Measurements from ENCODE around the gene VWA2.

The VWA2 gene, protein sequence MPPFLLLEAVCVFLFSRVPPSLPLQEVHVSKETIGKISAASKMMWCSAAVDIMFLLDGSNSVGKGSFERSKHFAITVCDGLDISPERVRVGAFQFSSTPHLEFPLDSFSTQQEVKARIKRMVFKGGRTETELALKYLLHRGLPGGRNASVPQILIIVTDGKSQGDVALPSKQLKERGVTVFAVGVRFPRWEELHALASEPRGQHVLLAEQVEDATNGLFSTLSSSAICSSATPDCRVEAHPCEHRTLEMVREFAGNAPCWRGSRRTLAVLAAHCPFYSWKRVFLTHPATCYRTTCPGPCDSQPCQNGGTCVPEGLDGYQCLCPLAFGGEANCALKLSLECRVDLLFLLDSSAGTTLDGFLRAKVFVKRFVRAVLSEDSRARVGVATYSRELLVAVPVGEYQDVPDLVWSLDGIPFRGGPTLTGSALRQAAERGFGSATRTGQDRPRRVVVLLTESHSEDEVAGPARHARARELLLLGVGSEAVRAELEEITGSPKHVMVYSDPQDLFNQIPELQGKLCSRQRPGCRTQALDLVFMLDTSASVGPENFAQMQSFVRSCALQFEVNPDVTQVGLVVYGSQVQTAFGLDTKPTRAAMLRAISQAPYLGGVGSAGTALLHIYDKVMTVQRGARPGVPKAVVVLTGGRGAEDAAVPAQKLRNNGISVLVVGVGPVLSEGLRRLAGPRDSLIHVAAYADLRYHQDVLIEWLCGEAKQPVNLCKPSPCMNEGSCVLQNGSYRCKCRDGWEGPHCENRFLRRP

DNA sequence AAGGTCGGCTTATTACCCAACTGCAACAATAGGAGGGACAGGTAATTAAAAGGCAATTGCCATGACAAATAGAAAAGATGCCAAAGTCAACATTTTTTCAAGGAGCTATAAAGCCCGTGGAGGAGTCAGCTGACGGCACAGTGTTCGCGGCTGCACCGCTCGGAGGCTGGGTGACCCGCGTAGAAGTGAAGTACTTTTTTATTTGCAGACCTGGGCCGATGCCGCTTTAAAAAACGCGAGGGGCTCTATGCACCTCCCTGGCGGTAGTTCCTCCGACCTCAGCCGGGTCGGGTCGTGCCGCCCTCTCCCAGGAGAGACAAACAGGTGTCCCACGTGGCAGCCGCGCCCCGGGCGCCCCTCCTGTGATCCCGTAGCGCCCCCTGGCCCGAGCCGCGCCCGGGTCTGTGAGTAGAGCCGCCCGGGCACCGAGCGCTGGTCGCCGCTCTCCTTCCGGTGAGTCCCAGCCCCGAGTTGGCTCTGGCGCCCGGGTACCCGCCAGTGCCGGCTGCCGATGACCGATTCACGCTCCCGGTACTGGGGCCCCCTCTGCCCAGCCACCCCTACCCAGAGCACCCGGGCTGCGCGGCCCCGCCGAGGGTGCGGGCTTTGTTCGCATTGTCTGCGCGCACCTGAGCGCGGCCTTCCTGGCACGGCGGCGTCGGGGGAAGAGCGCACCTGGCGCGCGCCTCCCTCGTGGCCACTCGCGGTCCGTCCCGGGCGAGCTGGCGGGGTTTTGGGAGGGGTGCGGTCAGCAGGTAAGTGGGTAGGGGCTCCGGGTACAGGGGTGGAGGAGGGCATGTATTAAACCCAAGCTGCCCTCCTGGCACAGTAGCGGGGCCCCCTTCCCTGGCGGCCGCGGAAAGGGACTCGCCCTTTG is at the start of gene VWA2:
Gene VWA2 (plus strand): TSS at position 138 of the 877 bp plus-strand sequence. CDS start 9,460 bp downstream, outside the sequence.
- peak; percentile 72 for DNase-seq

DNA sequence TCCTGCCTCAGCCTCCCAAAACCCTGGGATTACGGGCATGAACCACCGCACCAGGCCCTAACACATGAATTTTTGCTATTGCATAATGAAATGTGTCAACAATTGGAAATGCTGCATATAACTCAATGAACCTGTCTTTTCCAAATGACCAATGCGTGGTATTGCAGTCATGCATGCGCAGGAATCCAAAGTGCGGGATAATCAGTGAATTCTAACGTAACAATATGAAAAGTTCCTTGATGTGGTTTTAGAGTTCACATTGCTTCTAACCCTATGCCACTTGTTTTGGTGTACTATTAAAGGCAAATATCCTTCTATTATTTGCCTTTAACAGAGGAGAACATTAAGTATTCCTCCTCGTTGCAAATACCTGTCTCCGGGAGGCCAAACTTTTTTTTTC is 49.4 kb upstream of the VWA2 start:
- DNase-seq, result no peak

DNA sequence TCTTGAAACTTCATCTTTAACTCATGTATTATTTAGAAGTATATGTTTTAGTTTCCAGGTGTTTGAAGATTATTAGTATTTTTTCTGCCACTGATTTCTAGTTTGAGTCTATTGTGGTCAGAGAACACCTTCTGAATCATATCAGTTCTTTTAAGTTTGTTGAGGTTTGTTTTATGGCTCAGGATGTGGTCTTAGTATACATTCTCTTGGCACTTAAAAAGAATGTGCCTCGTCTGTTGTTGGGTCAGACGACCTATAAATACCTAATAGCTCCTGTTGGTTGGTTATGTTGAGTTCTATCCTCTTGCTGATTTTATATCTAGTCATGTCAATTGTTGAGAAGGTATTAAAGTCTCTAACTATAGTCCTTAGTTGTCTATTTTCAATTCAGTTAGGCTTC is 44.0 kb upstream of the VWA2 start:
- DNase-seq, result no peak

GRCh38 chr10:114199239-114199638 is 39.8 kb upstream of the VWA2 start:
- DNase-seq, result no peak

DNA sequence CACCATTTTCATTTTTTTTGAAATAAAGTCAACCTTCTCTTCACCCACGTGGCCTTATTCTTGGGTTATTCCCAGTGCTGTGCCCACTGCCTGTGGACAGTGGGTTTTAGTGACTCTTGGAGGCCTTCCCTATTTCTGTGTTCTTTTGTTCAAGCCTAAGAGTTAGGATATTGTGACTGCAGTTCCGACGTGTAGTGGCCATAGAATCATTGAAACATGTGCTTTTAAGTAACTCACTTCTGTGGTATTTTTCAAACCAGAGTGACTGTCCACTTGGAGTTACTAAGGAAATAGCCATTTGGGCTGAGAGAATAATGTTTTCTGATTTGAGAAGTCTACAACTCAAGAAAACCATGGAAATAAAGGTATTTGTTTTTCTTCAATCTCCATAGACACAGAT is 36.2 kb upstream of the VWA2 start:
- DNase-seq, result no peak

DNA sequence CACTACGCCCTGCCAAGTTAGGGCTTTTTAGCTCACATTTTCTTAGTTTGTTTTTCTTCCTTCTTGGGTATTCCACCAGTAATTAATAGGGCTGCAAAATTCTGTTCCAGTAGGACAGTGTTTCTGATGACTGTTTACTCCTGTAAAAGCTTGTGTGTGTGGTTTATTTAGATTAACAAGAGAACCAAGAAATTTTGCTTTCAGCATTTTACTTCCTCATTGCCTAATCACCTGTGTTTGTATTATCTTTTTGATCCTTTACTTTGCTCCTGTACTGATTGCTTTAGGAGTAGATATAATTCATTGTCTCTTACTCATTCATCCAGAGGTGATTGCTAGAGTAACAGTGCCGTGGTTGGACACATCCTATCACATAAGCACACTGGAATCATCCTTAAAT is 32.2 kb upstream of the VWA2 start:
- no peak for DNase-seq

DNA sequence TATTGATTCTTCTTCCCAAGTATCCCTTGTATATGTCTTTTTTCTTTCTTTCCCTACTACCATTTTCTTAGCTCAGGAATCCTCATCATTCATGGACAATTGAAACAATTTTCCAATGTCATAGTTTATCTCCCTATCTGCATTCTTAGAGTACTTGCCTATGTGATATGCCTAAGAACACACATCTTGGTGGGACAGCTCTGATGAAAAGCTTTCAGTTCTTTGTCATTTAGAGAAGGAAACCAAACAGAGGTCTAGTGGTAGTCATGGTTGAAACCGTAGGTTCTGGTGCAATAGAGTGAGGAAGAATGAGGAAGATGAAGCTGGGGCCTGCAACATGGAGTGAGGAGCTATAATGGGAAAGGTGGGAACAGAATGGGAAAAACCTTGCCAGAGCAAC is 31.7 kb upstream of the VWA2 start:
- no peak for DNase-seq

GRCh38 chr10:114208351-114208750 is 30.7 kb upstream of the VWA2 start:
- DNase-seq, result no peak

- no peak for DNase-seq
Observed at GRCh38 chr10:114212153-114212552, 26.9 kb upstream of the VWA2 start.

GRCh38 chr10:114215033-114215432 is 24.0 kb upstream of the VWA2 start:
- no peak for DNase-seq

DNA sequence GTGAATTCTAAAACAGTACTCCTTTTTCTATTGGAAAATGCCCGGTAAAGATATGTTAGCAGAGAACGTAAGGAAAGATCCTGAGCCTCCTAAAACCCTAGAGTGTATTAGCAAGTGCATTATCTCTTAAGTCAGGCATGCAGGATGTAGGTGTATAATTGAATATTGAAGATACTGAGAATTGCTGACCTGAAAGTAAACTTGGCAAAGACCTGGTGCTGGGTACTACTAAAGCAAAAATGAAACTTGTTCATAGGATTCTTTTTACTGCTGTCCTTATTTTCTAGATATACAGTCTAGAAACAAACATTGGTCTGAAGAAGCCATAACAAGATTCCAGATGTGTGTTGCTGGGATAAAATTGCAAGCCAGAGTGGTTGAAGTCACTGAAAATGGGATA is 18.8 kb upstream of the VWA2 start:
- DNase-seq, result no peak

DNA sequence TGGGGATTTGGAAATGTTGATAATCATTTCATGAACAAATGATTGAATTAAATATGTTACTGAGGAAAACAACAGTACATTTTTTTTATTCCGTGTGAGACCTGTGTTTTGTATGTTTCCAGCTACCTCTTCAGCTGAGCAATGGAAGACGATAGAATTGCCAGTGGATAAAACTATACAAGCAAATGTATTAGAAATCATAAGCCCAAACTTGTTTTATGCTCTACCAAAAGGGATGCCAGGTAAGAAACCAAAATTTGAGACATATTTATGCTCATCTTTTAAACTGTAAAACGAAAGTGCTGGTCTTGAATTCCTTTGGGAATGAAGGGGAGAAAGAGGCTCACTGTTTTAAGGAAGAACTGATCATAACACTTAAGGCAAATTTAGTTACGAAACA is 17.8 kb upstream of the VWA2 start:
- no peak for DNase-seq

DNA sequence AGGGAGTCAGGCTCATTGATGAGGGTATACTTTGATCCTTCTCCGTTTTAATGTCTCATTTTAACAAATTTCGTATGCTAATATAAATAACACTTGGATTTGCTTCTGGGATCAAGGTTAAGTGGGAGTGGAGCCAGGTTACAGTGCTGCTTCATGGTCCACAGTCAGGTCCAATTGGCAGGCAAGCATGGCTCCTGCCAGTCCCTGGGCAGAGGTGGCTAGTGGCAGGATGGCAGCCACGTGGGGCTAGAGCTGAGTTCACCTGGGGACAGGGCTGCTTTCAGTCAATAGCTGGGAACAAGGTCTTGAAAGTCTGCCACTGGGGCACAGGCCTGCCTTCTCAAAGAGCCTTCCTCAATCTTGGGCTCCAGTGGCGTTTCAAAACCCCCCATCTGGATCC is 16.0 kb upstream of the VWA2 start:
- no peak for DNase-seq

DNA sequence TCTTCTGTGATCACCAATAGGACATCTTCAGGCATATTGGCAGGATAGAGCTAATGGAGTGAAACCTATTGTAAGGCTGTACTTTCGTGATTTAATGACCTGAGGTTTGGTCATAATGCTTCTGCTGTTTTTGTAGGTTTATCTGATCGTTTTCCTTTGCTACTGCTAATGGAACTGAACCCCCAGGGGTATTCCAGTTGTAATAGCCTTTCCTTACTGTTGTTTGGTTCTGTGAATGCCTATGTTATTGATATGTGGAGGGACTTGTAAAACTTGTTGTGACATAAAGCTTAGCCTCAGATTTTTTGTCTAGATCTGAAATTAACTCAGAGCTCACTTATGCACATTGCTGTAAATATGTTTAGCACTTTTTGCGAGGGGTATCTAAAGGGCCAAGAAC is 10.9 kb upstream of the VWA2 start:
- DNase-seq, result no peak

DNA sequence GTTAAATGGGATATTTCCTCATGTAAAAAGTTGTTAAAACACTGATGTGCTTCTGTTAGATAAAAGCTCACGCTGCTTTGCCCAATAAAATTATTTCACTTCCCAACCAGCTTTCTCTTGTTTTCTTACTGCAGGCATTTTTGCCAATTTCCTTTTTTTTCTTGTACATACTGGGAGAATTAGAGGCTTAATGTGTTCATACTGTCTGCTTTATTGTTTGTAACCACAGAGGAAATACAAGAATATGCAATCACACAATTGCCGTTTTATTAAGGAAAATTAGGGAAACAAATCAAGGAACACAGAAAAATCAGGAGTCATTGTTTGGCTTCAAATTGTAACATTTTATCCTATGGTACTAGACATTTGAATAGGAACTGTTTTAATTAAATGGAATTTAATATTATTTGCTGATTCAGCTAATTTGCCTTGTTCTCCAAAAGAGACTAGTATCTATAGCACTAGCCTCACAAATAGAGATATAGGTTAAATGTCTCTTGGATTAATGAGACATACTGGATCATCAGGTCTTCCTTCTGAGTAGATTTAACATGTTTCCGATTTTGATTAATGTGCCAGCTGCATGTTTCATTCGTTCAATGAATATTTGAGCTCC is 6.4 kb upstream of the VWA2 start:
- DNase-seq, result no peak

- no peak for DNase-seq
Observed at GRCh38 chr10:114233482-114233881, 5.6 kb upstream of the VWA2 start.

- DNase-seq, result no peak
Observed at GRCh38 chr10:114234132-114234531, 4.9 kb upstream of the VWA2 start.

GRCh38 chr10:114239994-114240345 is 916 bp downstream of the VWA2 start:
- DNase-seq, result no peak

DNA sequence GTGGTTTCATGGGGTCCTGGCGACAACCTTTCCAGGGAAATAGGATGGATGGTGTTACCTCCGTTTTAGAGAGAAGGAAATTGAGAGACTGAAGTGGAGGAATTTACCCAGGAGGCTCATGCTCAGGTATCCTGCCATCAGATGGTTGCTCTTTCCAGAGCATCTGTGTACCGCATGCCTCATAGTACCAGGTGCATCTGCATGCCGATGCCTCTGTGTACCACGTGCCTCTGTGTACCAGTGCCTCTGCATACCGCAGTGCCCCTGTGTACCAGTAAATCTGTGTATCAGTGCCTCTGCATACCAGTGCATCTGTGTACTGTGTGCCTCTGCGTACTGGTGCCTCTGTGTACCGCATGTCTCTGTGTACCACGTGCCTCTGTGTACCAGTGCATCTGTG is 3.2 kb downstream of the VWA2 start:
- no peak for DNase-seq

DNA sequence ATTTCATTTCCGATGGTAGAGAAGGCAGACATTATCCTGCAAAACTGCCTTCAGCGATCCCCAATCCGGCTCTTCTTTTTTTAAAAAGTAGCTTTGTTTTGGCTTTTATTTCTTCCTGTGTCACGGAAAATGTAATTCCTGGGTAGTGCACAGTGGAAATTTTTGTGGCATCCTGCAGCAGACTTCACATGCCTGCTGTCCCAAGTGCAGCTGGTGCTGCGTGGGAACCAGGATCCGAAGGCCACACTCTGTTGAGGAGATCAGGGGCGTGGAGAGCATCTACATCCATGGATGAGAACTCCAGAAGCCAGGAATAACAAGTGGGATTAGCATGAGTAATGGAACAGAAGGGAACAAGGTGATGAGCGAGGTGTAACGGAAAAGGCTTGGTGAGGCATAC is 4.6 kb downstream of the VWA2 start:
- no peak for DNase-seq

GRCh38 chr10:114244126-114244525 is 5.1 kb downstream of the VWA2 start:
- DNase-seq, result no peak

- no peak for DNase-seq
Observed at GRCh38 chr10:114245121-114245791, 6.2 kb downstream of the VWA2 start.
